GM12864 (cell line): ENCODE data around the gene VTA1.
"Not testable (repeated sequence)": the region's sequence is repeated elsewhere in the genome, so short reads cannot be mapped to it uniquely, and the experiment has no call there.

ENCODE experiments used
- DNase-seq: peaks from one replicate; pipeline ENCODE4 v3.0.0-alpha.2; 2011; ENCODE audit warnings: low read depth
- H3K4me3 ChIP-seq: 2 replicates; pipeline ENCODE4 v1.5.1; 2011; ENCODE audit warnings: mild to moderate bottlenecking, low read depth, low read length, control low read depth
- TF ChIP-seq, protein P1 (sequence below): IDR thresholded peaks from 2 replicates; pipeline ENCODE4 v1.5.1; 2011; ENCODE audit warnings: low read depth, mild to moderate bottlenecking, moderate library complexity, low read length, control low read depth, inconsistent platforms; ENCODE audit errors: missing control alignments

Gene VTA1

DNA sequence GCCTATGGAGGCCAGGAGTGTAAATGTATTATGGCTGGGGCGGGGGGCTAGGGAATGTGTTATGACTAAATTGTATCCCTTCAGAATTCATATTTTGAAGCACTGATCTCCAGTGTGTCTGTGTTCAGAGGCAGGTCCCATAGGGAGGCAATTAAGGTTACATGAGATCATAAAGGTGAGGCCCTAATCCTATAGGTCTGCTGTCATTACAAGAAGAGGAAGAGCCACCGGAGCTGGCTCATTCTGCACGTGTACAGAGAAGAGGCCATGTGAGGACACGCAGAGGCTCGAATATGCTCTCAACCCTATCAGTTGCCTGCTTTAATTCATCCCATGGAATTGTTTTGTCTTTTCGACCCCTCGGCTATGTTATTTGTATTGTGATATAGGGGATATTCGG is 76.9 kb downstream of the VTA1 start:
- no peak overlapping the region for H3K4me3 ChIP-seq
- TF ChIP-seq, protein P1, sequence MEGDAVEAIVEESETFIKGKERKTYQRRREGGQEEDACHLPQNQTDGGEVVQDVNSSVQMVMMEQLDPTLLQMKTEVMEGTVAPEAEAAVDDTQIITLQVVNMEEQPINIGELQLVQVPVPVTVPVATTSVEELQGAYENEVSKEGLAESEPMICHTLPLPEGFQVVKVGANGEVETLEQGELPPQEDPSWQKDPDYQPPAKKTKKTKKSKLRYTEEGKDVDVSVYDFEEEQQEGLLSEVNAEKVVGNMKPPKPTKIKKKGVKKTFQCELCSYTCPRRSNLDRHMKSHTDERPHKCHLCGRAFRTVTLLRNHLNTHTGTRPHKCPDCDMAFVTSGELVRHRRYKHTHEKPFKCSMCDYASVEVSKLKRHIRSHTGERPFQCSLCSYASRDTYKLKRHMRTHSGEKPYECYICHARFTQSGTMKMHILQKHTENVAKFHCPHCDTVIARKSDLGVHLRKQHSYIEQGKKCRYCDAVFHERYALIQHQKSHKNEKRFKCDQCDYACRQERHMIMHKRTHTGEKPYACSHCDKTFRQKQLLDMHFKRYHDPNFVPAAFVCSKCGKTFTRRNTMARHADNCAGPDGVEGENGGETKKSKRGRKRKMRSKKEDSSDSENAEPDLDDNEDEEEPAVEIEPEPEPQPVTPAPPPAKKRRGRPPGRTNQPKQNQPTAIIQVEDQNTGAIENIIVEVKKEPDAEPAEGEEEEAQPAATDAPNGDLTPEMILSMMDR = no peak
- no peak for DNase-seq

DNA sequence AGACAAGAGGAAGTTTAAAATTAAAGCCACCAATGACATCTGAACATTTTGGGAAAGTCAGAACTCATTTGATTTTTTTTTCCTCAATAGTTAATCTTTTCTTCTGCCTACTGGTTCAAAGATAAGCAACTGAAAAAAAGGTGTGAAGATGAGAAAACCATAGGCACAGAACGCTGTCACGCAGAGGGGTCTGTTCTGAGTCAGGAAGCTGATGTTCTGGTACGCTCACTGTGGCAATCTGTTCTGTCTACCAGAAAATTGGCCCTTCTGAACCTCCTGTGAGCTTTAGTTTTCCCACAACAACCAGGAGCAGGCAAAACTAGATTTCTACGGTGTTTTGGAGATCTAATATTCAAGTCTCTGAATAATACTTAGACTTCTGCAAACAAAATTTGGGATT is 78.1 kb downstream of the VTA1 start:
- no peak for DNase-seq
- TF ChIP-seq, protein P1 = no peak
- no peak overlapping the region for H3K4me3 ChIP-seq

DNA sequence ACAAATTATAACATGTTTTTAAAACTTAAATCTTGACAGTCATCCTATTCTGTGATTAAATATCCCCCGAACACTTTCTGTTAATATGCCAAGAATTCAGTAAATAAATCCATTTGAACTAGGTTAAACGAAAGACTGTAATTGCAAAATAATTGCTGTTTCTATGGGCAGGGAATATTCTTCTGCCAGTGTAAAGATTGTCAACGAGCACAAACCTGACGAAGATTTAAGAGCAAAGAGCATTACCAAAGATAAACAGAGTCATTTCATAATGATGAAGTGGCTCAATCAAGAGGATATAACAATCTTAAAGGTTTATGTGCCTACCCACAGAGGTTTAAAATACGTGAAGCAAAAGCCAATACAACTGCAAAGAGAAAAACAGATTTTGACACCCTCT is 78.5 kb downstream of the VTA1 start:
- no peak overlapping the region for H3K4me3 ChIP-seq
- TF ChIP-seq, protein P1 = no peak
- DNase-seq = no peak

DNA sequence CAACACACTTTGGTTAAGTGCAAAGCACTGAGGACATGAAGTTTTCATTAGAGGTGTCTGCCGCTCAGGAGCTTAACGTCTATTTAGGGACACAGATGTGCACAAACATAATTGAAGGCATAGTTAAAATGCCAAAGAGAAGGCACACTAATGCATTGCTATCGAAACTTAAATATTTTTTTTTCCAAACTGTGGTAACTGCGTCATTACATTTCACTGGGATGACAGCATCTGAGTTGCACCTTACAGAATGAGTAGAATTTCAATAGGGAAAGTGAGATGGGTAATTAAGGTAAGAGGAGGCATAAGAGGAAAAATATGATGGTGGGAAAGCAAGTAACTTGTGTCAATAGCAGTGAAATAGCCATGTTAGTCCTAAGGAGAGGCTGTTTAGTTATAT is 79.7 kb downstream of the VTA1 start:
- TF ChIP-seq, protein P1 = no peak
- DNase-seq = no peak
- H3K4me3 ChIP-seq = no peak overlapping the region

DNA sequence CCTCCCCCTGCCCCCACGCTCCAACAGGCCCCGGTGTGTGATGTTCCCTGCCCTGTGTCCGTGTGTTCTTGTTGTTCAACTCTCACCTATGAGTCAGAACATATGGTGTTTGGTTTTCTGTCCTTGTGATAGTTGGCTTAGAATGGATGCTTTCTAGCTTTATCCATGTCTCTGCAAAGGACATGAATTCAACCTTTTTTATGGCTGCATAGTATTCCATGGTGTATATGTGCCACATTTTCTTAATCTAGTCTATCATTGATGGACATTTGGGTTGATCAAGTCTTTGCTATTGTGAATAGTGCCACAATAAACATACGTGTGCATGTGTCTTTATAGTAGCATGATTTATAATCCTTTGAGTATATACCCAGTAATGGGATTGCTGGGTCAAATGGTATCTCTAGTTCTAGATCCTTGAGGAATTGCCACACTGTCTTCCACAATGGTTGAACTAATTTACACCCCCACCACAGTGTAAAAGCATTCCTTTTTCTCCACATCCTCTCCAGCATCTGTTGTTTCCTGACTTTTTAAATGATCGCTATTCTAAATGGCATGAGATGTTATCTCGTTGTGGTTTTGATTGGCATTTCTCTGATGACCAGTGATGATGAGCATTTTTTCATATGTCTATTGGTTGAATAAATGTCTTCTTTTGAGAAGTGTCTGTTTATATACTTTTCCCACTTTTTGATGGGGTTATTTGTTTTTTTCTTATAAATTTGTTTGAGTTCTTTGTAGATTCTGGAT is 82.6 kb downstream of the VTA1 start:
- not testable (repeated sequence) for H3K4me3 ChIP-seq, DNase-seq

DNA sequence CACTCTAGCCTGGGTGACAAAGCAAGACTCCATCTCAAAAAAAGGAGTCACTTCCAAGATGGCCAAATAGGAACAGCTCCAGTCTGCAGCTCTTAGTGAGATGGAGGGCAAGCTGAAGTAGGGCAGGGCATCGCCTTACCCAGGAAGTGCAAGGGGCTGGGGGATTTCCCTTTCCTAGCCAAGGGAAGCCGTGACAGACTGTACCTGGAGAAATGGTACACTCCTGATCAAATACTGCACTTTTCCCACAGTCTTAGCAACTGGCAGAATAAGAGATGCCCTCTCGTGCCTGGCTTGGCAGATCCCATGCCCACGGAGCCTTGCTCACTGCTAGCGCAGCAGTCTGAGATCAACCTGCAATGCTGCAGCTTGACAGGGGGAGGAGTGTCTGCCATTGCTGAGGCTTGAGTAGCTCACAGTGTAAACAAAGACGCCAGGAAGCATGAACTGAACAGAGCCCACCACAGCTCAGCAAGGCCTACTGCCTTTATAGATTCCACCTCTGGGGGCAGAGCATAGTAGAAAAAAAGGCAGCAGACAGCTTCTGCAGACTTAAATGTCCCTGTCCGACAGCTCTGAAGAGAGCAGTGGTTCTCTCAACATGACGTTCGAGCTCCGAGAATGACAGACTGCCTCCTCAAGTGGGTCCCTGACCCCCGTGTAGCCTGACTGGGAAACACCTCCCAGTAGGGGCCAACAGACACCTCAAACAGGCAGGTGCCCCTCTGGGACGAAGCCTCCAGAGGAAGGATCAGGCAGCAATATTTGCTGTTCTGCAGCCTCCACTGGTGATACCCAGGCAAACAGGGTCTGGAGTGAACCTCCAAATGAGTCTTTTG is 85.4 kb downstream of the VTA1 start:
- peak; percentile 8 for DNase-seq
- not testable (repeated sequence) for H3K4me3 ChIP-seq
- TF ChIP-seq, protein P1 = peak; percentile 45

DNA sequence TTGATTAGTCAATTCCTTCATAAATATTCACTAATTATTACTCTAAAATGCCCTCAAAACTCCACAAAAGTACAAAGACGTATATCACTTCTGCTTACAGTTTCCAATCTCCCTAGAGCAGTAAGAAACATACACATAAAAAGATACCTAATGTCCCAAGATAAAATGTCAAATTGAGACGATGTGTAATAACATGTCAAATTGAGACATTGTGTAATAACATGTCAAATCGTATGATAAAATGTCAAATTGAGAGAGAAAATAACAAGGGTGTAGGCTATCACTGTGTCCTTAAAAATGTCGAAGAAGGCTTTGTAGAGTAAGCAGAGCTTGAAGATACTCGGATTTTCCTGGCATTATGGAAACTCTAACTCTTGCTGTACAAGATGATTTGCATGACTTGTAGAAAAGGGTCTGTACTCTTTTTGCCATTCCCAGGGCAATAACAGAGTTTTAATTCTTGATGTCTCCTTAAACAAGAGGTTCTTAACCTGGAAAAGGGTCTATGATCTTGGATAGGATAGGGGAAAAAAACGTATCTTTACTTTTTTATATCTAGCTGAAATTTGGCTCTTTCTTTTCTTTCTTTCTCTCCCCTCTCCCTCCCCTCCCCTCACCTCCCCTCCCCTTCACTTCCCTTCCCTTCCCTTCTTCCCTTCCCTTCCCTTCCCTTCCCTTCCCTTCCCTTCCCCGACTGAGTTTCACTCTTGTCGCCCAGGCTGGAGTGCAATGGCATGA is 87.1 kb downstream of the VTA1 start:
- TF ChIP-seq, protein P1 = no peak
- no peak for DNase-seq
- no peak overlapping the region for H3K4me3 ChIP-seq
